Gastroesophageal sphincter (tissue), 3 donors: ENCODE data around the gene EIF3D.

ENCODE experiments used
- CTCF ChIP-seq, 4 experiments: fragments of 200-600 bp in 2 of 4; fragments of 450-650 bp in 2 of 4; sonication (generic) in 1 of 4; IDR thresholded peaks; one replicate each; pipeline ENCODE4 v1.5.1; 2017 to 2019; ENCODE audit warnings: antibody characterized with exemption in 4 of 4, mild to moderate bottlenecking in 2 of 4, moderate library complexity in 2 of 4
- EP300 ChIP-seq: sonication (generic); formaldehyde crosslinking; IDR thresholded peaks from one replicate; pipeline ENCODE4 v1.6.1; 2017; ENCODE audit warnings: antibody characterized with exemption, mild to moderate bottlenecking

DNA sequence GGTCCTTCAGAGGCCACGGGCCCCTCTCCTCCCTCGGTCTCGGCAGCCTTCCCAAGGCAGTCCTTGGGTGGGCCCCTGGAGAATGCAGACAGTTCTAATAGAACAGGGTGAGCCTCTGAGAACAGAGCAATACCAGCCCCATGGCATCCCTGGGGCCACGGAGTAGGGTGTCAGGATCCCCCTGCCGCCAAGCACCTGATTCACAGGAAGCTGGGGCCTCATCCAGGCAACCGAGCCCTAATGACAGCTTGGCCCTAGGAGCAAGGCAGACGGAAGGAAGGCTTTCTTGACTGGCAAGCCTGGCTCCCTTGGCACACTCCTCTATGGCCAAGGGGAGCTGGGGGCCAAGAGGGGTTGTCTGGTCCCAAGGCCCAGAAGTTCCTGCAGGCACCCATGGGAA lies 62.7 kb downstream of the EIF3D start:
- TF ChIP-seq CTCF (IDR thresholded peaks at IDR 0.05): no peak
- no peak for TF ChIP-seq EP300
